Colon (tissue), 2 donors: ENCODE results near the gene PLCD1.
"Not testable (repeated sequence)": the region's sequence is repeated elsewhere in the genome, so short reads cannot be mapped to it uniquely, and the experiment has no call there.

ENCODE experiments used
- FAIRE-seq: peaks from 2 replicates; lab custom pipeline; 2012; peaks lifted over from hg19 to GRCh38; lab: Jason Lieb, UNC
- donor health status: control.
- donor health status: control.

PLCD1 gene

DNA sequence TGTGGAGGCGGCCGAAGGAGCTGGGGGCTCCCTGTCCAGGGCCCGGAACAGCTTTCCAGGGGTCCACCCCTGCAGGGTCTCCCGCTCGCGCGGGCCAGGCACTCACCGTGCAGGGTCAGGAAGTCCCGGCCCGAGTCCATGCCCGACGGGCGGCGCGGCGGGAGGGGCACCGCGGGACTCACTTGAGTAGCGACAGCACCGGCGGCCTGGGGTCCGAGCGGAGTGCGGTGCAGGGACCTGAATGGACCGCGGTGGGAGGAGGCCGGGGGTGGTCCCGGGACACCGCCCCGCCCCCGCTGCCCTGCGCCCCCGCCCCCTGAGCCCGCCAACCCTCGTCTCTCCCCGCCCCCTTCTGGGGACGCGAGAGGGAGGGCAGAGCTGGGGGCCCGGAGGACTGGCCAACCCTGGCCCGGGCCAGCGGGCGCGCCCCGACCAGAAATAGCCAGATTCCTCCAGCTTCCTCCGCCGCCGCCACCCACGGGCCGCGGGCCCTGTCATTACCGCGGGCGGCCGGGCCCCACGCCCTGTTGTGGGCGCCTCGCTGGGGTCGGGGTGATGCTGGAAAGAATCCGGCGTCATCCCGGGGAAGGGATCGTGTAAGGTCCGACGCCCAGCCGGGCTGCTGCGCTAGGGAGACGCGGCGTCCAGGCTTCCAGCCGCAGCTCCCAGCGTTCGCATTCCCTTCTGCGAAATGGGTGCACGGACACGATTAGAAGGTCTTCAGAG lies at the start of gene PLCD1:
TSS of gene PLCD1 (minus strand) at position 243 of the 726 bp plus-strand sequence. CDS start at position 140, 103 bp downstream.
- no peak for FAIRE-seq

DNA sequence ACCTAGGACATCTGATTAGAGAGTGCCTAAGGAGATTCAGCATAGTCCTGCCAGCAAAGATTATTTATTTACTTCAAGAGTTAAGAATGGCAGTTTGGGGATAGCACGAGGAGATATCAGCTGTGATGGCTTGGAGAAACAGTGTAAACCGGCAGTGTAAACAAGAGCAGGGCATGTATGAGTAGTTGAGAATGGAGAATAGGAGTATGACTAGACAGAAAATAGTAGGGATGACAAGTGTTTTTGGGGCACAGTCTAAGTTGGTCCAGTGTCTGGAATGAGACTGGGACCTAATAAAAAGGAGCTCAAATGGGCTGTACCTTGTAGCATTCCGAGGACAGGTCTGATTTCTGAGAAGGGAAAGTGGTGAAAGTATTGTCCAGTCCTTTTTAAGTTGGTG lies 47.6 kb upstream of the PLCD1 start:
- FAIRE-seq, result not testable (repeated sequence)

DNA sequence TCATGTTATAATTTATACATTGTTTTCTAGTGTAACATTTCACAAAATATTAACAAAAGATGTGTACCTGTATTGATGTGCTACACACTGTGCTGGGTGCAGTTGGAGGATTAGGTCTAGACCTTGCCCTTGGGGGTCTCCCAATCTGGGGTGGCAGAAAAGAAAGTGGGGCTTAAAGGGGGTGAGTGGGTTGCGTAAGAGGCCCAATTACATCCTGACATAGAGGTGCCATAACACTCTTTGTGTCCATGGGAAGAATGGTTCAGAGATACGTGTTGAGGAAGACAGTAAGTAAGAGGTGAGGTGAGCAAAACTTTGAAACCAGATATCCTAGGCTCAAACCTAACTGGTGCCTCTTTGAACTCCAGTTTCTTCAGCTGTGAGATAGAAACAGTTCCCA lies 40.6 kb upstream of the PLCD1 start:
- FAIRE-seq, result no peak

DNA sequence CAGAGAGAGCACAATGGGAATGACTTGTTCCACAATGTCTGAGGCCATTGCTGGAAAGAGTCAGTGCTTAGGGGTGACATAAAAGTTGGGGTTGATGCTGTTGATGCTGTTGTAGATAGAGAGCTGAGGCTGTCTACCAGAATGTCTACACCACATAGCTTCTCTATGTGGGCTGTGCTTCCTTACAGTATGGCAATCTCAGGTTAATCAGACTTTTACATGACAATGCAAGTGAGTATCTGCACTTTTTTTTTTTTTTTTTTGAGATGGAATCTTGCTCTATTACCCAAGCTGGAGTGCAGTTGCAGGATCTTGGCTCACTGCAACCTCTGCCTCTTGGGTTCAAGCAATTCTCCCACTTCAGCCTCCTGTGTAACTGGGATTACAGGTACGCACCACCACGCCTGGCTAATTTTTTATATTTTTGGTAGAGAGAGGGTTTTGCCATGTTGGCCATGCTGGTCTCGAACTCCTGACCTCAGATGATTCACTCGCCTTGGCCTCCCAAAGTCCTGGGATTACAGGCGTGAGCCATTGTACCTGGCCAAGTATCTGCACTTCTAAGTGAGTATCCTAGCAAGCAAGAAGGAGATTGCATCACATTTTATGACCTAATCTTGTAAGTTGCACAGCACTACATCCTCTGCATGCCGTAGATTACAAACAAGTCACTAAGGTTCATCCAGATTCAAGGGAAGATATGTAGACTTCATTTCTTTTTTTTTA lies 38.2 kb upstream of the PLCD1 start:
- FAIRE-seq, result no peak

DNA sequence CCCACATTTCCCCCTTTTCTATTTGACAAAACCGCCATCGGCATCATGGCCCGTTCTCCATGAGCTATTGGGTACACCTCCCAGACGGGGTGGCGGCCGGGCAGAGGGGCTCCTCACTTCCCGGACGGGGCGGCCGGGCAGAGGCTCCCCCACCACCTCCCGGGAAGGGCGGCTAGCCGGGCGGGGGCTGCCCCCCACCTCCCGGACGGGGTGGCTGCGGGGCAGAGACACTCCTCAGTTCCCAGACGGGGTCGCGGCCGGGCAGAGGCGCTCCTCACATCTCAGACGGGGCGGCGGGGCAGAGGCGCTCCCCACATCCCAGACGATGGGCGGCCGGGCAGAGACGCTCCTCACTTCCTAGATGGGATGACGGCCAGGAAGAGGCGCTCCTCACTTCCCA lies 35.0 kb upstream of the PLCD1 start:
- FAIRE-seq, result not testable (repeated sequence)

DNA sequence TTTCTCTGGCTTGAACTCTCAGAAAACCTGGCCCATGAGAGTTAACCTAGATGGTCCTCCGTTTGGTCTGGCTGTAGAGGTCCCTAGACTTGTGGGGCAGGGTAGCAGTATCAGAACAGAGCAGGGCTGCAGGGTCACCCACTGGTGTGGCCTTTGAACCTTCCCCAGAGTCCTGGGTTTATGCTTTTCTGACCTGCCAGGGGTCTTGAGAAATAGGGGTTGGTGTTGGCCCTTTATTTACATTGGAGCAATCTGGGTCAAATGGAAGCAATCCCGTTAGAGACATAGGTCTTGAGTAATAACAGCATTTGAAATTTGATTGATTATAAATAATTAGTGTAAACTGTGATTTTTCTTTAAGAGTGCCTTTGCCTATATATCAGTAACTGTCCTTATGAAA lies 33.4 kb upstream of the PLCD1 start:
- FAIRE-seq, result no peak

DNA sequence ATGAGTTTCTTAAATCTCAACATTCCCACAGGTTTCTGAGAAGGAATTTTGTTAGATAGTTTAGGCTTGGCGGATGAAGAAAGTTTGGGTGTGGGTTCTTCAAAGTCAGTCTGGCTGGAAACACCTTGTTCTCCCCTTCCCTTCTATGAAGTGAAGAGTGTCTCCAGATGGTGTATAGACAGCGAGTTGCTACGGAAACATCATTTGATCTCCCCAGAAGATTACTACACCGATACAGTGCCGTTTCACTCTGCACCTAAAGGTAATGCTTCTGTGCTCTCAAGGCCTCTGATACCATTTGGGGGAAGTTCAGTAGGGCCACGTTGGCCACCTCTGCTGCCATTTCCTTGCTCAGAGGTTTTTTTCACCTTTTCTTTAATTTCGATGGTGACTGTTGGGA lies 30.1 kb upstream of the PLCD1 start:
- FAIRE-seq, result no peak

DNA sequence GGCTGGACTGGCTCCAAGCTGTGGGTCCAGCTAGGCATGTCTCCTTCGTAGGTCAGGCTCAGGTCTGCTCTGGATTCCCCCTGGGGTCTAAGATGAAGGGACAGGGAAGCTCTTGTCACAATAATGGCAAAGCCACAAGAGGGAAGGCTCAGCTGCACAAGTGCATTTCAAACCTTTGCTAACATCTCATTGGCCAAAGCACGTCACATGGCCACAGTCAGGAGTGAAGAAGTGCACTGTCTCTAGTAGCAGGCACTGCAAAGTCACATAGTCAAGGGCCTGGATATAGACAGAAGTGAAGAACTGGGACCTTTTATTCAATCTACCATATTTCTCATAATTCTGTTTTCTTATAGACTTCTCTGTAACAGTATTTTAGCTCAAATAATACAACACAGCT lies 29.7 kb upstream of the PLCD1 start:
- FAIRE-seq, result no peak

DNA sequence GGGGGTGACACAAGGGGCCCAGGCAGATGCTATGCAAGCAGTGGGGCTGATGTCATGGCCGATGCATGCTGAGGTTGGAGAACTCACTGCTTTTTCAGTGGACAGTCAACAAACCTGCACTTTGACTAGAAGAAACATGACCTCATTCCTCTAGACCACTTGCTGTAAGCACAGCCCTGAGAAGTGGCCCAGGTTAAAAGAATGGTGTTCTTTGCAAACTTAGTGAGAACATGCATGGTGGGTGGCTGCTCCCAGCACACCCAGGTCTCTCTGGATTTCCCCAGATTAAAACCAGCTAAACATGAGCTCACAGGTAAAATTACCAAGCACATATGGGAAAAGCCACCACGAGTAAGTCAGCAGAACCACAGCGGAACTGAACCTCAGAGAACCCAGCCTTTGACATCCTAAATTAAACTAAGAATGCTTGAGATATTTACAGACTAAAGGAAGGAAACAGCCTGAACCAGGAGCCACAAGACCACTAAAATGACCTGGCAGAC lies 25.1 kb upstream of the PLCD1 start:
- no peak for FAIRE-seq

DNA sequence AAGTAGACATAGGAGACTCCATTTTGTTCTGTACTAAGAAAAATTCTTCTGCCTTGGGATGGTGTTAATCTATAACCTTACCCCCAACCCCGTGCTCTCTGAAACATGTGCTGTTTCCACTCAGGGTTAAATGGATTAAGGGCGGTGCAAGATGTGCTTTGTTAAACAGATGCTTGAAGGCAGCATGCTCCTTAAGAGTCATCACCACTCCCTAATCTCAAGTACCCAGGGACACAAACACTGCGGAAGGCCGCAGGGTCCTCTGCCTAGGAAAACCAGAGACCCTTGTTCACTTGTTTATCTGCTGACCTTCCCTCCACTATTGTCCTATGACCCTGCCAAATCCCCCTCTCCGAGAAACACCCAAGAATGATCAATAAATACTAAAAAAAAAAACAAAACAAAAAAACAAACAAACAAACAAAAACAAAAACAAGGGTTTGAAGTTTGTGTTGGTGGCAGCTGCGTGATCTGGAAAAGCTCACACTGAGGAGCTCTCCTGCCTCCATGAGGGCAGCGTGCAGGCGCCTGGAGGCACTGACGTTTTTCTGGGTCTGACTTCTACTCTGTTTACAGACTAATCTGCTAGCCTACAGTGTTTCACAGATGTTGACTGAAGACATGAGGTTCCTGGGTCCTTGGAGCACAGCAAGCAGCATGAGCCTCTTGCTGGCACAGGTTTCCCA lies 24.5 kb upstream of the PLCD1 start:
- not testable (repeated sequence) for FAIRE-seq

DNA sequence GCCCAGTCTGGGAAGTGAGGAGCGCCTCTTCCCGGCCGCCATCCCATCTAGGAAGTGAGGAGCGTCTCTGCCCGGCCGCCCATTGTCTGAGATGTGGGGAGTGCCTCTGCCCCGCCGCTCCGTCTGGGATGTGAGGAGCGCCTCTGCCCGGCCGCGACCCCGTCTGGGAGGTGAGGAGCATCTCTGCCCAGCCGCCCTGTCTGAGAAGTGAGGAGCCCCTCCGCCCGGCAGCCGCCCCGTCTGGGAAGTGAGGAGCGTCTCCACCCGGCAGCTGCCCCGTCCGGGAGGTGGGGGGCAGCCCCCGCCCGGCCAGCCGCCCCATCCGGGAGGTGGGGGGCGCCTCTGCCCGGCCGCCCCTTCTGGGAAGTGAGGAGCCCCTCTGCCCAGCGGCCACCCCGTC lies 23.8 kb upstream of the PLCD1 start:
- FAIRE-seq, result not testable (repeated sequence)

DNA sequence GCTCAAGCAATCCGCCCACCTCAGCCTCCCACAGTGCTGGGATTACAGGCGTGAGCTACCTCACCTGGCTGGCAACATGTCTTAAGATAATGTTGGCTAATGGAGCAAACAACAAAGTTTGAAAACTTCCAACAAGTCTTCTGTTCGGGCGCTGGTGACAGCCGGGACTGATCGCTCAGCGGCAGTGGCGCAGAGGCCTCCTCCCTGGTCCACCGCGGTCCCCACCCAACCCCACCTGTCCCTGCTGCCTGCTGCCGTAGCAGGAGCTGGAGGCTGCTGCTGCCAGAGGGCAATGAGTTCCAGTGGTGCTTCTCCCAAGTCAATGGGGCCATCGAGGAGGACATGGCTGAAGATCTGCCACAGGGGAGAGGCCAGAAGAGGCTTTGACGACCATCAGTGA lies 21.7 kb upstream of the PLCD1 start:
- FAIRE-seq, result no peak

DNA sequence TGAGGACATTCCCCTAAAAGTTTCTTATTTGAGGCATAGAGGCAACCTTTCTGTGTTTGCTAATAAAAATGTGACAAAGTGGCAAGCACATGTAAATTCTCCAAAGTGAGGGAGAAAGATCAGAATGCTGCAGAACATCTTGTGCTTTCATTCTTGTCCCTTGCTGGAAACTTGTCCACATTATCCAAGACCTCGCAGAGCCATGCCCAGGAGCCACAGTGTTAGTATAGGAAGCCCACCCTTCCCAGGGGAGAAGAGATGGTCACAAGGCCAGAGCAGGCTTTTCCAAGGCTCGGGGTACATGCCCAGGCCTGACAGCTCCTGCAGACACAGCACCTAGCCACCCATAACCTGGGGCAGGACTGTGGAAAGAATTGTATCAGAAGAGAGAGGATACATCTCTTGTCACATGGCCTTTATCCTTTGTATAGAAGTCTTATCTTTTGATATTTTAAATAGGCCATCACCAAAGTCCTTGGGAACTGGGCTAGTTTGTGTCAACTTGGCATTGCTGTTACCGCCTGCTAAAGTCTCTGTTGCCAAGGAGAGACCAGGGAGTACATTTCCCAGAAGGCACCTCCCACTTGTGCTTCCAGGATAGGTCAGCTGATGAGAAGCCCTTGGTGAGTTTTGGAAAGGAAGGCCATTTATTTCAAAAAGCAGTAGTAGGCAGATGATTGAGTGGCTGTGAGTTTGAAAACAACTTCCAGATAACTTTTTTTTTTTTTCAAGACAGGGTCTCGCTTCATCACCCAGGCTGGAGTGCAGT lies 20.1 kb upstream of the PLCD1 start:
- FAIRE-seq, result no peak

DNA sequence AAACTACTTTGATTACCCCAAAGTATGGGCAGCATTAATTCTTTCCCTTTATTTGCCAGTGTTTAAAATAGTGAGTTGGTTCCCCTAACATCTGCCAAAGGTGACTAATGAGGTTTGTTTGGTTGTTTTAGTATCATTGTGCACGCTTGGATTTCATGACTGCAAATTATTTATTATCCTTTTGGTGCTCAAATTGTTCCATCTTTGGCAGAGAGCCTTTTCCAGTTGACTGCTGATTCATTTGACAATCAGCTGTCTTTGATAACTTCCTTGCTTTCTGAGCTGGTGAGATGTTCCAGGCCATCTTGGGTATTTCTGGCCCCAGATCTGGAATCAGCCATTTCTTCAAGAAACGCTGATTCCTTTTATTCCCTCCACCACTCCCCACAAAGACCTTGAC lies 18.5 kb upstream of the PLCD1 start:
- FAIRE-seq, result no peak

DNA sequence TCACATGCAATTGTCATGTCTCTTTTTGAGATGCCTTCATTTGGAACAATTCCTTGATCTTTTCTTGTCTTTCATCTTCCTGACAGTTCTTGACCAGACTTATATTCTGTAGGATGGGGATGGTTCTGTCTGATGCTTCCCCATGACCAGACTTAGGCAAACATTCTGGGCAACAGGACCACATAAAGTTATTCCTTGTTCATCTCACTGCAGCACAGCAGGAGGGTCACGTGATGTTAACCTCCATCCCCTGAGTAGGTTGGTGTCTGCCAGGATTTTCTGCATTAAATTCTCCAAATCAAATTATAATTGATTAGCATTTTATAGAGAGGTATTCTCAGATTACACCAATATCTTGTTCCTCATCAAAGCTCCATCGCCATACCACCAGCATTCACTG lies 17.4 kb upstream of the PLCD1 start:
- FAIRE-seq, result no peak

DNA sequence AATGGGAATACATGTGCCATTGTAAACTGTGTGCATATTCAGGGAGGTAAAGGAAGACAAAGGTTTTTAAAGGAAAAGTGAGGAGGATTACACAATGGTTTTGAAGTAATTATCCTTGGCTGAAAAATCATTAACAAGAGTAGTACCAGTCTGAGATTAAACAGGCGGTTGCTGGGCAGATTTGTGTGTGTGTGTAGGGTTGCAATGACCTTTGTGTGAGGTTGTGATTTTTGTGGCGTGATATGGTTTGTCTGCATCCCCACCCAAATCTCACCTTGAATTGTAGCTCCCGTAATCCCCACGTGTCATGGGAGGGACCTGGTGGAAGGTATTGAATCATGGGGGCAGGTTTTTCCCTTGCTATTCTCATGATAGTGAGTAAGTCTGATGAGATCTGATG lies 16.6 kb upstream of the PLCD1 start:
- no peak for FAIRE-seq

DNA sequence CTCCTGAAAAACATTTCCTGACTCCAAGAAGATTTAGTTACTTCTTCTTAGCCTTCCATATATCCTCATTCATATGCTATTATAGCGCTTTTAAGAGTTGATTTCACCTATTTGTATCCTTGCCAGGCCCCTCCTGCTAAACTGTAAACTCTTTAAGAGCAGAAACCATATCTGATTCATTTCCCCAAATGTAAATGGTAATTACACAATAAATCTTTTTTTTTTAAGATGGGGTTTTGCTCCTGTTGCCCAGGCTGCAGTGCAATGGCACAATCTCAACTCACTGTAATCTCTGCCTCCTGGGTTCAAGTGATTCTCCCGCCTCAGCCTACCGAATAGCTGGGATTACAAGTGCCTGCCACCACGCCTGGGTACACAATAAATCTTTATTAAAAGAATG lies 14.0 kb upstream of the PLCD1 start:
- FAIRE-seq, result no peak

DNA sequence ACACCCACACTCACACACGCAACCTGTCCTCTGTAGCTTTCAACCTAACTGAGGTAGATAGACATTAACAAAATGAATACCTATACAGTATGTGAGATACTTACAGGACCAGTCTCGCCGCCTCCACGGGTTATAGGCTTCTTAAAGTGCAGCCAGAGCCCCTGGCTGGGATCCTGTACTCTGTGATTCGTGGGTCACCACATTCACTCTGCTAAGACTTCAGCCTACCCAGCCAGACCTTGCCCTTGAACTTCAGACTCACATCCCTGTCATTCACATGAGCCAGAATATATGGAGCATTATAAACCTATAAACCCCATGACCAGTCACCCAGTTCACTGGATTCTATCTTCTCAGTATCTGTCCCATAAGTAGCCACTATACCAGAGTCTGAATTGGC lies 11.0 kb upstream of the PLCD1 start:
- no peak for FAIRE-seq

DNA sequence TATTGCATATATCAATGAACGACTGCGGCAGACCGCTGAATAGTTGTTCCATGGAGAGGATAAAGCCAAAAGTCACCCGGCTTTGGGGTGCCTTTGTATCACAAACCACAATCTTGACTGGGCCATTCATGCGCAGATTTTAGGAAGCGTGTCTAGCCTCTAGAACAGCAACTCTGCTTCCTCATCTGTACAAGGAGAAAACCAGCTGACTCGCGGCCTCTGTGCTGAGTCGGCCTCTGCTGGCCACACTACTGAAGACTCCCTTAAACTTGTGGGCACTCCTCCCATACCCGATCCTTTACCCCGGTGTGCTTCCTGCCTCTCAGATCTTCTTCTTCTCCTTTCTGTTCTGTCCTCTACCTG lies 10.4 kb upstream of the PLCD1 start:
- FAIRE-seq, result no peak

DNA sequence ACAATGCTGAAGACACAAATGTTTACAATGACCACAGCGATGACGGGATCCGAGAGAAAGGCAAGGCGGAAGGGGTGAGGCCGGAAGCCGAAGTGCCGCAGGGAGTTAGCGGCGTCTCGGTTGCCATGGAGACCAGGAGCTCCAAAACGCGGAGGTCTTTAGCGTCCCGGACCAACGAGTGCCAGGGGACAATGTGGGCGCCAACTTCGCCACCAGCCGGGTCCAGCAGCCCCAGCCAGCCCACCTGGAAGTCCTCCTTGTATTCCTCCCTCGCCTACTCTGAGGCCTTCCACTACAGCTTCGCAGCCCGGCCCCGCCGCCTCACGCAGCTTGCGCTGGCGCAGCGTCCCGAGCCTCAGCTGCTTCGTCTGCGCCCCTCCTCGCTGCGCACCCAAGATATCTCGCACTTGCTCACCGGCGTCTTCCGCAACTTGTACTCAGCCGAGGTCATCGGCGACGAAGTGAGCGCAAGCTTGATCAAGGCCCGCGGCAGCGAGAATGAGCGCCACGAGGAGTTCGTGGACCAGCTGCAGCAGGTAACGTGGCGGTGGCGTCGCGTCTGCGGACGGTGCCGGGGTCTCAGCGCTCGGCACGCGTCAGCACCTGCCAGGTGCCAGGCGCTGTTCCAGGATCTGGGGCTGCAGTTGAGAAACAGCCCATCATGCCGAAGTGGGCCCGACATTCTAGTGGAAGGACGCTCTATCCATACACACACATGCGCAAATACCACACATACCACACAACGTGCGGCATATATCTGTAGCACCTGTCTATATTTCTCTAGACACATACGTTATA lies 9.9 kb upstream of the PLCD1 start, which contains the start of gene DLEC1:
TSS of gene DLEC1 (plus strand) at position 108 of the 798 bp plus-strand sequence. CDS start at position 126, 18 bp downstream.
- no peak for FAIRE-seq

DNA sequence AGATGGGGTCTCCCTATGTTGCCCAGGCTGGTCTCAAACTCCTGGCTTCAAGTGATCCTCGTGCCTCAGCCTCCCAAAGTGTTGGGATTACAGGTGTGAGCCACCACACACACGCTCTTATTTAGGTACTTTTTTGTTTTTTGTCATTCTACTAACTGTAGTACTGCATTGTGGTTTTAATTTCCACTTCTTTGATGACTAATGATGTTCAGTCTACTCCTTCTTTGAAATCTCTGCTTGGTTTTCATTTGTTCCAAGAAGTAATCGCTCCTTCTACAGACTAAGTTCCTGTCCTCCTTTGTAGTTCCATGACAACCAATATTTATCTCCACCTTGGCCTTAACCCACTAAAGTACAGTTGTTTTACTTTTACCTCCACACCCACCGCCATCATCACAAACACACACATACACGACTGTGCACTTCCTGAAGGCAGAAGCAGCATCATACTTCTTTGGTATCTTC lies 9.0 kb upstream of the PLCD1 start:
- no peak for FAIRE-seq
